DOHH2 (cell line): ENCODE data around the gene NPAS3.

Source experiments
- CTCF ChIP-seq: fragments of 200-600 bp; sonication (generic); IDR thresholded peaks from one replicate; pipeline ENCODE4 v1.5.1; 2014; ENCODE audit warnings: antibody characterized with exemption, mild to moderate bottlenecking, low read depth, low read length; ENCODE audit not compliant: poor library complexity, severe bottlenecking
- EZH2phosphoT487 ChIP-seq: fragments of 200-600 bp; sonication (generic); IDR thresholded peaks from 2 replicates; pipeline ENCODE4 v1.6.1; 2017; ENCODE audit warnings: borderline replicate concordance, mild to moderate bottlenecking, antibody characterized with exemption, low read length, moderate library complexity, mixed read lengths

DNA sequence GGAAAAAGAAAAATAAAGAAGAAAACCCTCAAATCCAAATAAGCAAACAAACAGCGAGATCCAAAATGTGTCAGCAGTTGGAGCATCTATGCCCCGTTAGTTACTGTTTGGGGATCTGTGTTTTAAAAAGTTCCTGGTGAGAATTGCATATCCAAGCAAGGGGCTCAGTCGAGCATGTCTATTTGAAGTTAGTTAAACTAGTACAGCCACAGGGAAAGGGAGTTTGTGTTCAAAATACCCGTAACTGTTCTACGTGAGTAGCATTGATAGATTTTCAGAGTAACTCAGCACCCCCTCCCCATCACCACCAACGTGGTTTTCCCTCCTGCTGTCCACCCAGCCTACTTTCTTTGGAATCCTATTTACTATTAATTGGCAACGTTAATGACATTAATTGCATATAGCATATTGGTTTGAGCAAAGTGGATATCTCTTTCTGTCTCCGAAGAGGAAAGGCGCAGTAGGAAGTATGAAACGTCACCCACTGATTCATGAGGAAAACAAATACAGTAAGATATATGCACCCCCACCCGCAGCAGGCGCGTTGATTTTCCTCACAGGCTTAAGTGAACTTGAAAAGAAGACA, 1.5 kb downstream of the NPAS3 start:
- TF ChIP-seq CTCF (no peak), EZH2phosphoT487 (no peak)
